NCI-H510A (cell line): ENCODE data around the gene ZNF140.

ENCODE experiments used
- DNase-seq: peaks from one replicate; lab custom pipeline; 2025; lab: John Stamatoyannopoulos, UW

Gene ZNF140

DNA sequence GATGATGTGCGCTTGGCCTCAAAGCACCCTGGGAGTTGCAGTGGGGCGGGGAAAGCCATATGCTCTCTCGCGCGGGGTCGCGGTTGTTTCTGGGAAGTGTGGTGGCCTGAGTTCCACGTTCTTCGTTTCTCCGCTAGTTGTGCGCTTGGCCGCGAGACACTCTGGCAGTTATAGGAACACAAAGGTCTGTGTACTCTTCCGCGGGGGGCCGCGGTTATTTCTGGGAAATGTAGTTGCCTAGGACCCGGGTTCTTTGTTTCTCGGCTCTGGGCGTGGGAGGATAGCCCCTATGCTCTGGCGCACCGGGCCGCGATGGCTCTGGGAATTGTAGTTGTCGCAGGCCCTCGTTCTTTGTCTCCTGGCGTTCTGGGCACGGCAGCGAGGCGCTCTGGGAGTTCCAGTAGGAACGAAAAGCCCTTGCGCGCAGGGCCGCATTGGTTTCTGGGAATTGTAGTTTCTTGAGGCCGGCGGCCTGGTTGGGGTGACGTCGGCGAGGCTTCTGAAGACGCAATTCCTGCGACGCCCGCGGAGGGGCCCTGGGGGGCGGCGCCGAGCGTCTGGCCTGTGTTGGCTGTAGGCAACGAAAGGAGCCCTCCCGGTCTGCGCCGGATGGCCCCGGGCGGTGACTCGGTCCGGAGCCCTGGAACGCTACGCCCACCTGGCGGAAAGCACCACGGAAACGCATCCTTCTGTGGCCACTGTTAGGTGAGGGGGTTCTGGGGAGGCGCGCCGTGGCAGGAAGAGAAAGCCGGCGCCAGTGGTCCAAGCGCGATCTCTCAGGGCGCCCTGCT is at the start of gene ZNF140:
ZNF140 (plus strand) TSS at position 556 of the 791 bp plus-strand sequence. CDS start 398 bp downstream, outside the sequence.
- peak; percentile 96 for DNase-seq

DNA sequence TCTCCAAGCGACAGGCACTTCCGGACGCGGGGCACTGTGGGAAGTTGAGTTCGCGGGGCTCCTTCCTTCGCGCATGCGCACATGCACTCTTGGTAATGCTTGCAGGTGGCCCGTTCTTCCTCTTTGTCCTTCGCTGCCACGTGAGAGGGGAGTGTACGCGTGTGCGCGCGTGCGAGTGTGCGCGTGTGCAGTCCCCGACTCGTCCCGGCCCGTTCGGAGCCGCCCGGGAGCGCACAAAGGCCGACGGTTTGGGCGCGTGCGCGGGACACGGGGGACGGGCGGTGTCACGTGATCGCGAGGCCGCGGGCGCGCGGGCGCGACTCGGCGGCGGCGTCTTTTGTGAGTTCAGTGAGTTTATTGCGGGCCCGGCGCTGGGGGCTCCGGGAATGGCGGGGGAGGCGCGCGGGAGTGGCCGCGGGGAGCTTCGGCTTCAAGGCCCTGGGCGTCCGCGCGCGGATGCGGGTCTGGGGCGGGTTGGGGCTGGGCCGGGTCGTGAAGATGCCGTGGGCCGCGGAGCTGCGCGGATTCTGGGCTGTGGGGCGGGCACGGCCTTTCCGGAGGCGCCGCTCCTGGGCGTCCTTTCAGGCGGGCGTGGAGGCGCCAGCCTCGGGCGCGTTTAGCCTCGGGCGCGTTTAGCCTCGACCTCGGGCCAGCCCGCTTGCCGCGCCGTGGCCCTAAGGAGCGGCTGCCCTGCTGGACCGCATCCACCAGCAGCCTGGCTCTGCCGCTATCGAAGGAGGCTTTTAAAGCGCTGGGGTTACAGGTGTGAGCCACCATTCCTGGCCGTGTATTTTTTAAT is 43.3 kb upstream of the ZNF140 start, which contains the start of gene ZNF84:
ZNF84 (plus strand) TSS at position 303 of the 799 bp plus-strand sequence. CDS start 3,959 bp downstream, outside the sequence.
- peak; percentile 93 for DNase-seq

GRCh38 chr12:133038118-133038709 is 42.5 kb upstream of the ZNF140 start:
- no peak for DNase-seq

GRCh38 chr12:133046698-133047097 is 34.0 kb upstream of the ZNF140 start:
- no peak for DNase-seq

DNA sequence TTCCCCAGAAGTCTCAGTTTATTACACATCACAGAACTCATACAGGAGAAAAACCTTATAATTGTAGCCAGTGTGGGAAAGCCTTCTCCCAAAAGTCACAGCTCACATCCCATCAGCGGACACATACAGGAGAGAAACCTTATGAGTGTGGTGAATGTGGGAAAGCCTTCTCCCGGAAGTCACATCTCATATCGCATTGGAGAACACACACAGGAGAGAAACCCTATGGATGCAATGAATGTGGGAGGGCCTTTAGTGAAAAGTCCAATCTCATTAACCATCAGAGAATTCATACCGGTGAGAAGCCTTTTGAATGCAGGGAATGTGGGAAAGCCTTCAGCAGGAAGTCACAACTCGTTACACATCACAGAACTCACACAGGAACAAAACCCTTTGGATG is 23.3 kb upstream of the ZNF140 start:
- DNase-seq = no peak

DNA sequence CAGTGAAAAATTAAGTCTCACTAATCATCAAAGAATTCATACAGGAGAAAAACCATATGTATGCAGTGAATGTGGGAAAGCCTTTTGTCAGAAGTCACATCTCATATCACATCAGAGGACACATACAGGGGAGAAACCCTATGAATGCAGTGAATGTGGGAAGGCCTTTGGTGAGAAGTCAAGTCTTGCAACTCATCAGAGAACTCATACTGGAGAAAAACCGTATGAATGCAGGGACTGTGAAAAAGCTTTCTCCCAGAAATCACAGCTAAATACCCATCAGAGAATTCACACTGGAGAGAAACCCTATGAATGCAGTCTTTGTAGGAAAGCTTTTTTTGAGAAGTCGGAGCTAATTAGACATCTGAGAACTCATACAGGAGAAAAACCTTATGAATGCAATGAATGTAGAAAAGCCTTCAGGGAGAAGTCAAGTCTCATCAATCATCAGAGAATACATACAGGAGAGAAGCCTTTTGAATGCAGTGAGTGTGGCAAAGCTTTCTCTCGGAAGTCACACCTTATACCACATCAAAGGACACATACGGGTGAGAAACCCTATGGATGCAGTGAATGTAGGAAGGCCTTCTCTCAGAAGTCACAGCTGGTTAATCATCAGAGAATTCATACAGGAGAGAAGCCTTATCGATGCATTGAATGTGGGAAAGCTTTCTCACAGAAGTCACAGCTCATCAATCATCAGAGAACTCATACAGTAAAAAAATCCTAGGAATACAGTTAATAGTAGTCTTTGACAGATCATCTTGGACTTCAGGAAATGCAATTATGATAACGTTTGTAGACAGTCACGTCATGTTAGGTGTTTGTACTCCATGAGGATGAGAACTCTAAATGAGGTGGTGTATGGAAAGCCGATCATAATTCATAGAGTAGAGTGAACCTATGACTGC is 22.3 kb upstream of the ZNF140 start:
- DNase-seq = no peak

DNA sequence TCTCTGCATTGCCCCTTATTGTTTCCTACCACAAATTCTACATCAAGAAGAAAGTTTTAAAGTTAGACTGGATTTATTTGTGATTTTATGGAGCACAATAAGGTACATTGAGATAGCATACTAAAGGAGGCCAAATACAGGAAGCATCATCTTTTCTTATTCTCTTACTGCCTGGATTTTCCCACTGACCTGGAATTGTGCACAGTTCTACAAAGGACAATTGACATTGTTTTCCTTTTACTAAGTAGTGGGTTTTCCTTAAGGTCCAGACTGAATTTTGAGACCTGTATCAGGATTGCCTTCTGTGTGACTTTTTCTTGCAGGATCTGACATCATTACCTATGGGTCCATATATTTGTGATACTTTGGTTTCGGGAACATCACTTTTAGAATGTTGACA is 18.8 kb upstream of the ZNF140 start:
- DNase-seq = no peak

DNA sequence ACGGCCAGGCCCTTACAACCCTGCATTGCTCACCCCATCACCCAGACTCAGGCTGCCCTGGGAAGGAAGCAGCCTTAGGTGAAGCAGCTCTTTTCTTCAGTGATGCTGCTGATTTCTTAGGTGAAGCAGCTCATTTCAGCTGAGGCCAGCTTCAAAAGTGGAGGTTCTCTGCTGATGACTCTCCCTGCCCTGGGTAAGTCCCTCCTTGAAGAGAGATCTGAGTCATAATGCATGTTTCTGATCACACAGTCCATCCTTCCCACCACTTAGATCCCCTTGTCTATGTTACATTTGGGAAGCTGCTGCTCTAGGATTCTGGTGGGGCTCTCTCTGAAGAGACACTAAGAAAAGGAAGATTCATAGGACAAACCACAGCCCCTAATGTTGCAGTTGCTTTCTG is 17.2 kb upstream of the ZNF140 start:
- DNase-seq = no peak

GRCh38 chr12:133073836-133074235 is 6.9 kb upstream of the ZNF140 start:
- DNase-seq = no peak

GRCh38 chr12:133080026-133080367 is 726 bp upstream of the ZNF140 start:
- DNase-seq = peak; percentile 97

DNA sequence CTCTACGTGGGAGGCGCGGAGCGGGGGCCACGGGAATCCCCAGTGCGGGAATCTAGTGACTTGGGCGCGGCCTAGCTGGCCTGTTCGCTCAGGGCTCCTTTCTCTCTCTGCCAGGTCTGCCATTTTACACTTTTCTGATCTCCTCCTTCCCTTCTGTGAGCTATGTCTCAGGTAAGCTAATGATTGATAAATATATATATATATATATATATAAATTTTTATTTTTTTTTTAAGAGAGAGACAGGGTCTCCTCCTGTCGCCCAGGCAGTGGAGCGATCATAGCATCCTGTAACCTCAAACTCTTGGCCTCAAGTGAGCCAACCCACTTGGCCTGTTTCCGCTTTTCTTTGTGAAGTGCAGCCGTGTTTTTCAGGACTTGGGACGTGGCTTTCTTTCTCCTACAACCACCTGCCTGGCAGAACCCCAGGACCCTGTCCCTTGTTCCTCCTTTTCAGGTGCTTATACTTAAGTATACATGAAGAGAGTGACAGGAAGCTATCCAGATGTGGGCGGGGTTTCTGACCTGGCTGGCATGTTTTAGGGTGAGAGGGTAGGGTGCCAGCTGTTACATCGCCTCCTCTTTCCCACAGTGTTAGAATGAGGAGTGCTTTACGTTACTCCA is 547 bp downstream of the ZNF140 start:
- DNase-seq = peak; percentile 70

DNA sequence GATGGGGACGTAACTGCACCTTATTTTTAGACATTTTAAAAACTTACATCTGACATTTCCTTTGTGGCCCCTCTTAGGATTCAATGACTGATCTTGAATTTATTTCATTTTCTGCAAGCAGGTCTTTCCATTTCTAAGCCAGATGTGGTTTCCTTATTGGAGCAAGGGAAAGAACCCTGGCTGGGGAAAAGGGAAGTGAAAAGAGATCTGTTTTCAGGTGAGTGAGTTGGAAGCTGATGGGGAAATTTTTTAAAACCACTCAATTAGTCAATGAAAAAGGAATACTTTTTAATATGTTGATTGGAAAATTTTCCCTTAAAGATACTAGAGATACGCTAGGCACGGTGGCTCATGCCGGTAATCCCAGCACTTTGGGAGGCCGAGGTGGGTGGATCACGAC is 2.6 kb downstream of the ZNF140 start:
- DNase-seq = no peak

GRCh38 chr12:133105620-133106019 is 24.9 kb downstream of the ZNF140 start:
- no peak for DNase-seq

GRCh38 chr12:133106253-133106652 is 25.5 kb downstream of the ZNF140 start:
- DNase-seq = no peak

GRCh38 chr12:133107121-133107520 is 26.4 kb downstream of the ZNF140 start:
- no peak for DNase-seq

DNA sequence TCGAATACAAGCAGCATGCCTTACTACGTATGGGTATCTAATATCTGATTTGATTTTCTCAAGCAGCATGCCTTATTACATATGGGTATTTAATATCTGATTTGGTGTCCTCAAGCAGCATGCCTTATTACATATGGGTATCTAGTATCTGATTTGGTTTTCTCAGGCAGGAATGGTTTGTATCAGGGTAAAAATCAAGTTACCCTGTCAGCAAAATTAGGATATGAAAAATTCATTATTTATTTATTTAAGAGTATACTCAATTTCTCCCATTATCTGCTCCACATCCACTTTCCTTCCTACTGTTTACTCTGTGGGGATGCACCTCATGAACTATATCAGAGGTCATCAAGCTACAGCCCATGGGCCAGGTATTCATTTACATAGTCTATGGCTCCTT is 27.4 kb downstream of the ZNF140 start:
- no peak for DNase-seq

- no peak for DNase-seq
Observed at GRCh38 chr12:133120385-133121191, 39.9 kb downstream of the ZNF140 start.

DNA sequence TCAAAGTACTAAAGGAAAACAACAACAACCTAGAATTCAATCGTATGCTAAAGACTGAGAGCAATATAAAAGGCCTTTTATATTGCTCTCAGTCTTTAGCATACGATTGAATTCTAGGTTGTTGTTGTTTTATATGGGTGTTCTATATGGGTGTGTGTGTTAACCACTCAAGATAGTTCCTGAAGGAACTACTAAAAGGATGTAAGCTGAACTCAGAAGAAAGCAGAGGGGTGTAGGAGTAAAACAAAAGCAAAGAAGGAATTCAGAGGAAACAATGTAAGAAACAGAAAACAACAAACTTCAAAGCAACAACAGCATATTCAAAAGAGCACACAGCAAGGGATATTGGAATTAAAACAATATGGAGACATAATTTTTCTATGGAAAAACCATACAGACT is 44.0 kb downstream of the ZNF140 start:
- no peak for DNase-seq

DNA sequence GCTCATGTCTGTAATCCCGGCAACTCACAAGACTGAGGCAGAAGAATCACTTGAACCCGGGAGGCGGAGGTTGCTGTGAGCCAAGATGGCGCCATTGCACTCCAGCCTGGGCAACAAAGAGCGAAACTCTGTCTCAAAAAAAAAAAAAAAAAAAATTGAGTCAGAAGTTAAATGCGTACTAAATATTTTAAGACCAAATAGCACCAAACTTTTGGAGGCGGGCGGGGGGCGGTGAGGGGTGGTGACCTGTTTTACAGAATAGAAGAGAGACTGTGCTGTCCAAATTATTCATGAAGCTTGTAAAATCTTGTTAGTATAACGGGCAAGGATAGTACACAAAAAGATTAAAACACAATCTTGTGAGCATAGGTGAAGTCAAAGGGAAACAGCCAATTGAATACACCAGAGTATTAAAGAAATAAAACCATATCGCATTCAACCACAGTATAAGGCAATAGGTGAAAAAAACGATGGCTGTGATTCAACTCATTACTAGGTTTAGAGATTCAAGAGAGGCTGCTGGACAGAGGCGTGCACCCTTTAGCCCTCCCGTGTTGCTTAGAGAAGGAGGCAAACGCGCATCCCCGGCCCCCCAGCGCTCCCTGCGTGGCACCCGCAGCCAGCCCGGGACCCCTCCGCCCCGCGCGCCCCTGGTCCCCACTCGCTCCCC is 48.8 kb downstream of the ZNF140 start:
- no peak for DNase-seq
